HG02588 (cell line): Measurements from ENCODE around the gene OR4E1.
"Not testable (repeated sequence)": the region's sequence is repeated elsewhere in the genome, so short reads cannot be mapped to it uniquely, and the experiment has no call there.

Source experiments
- ATAC-seq: cut with Tn5 transposase; IDR thresholded peaks from one replicate; pipeline ENCODE4 v1.9.1; 2021; ENCODE audit warnings: mild to moderate bottlenecking, moderate library complexity; ENCODE audit not compliant: unreplicated experiment

Gene OR4E1

GRCh38 chr14:21653331-21653885 is 20.2 kb downstream of the OR4E1 start, which contains the start of gene OR4E2:
Gene OR4E2, plus strand, starts transcription at chr14:21653835. Its CDS starts 11,248 bp downstream, at chr14:21665083.
- ATAC-seq, result no peak

GRCh38 chr14:21652209-21652808 is 21.3 kb downstream of the OR4E1 start:
- no peak for ATAC-seq

GRCh38 chr14:21647380-21647779 is 26.2 kb downstream of the OR4E1 start:
- ATAC-seq, result no peak

- no peak for ATAC-seq
Measured at GRCh38 chr14:21643407-21643806, 30.2 kb downstream of the OR4E1 start.

- no peak for ATAC-seq
Measured at GRCh38 chr14:21642683-21643082, 30.9 kb downstream of the OR4E1 start.

- no peak for ATAC-seq
Measured at GRCh38 chr14:21634840-21635239, 38.8 kb downstream of the OR4E1 start, which contains the start of gene OR10G2. Gene OR10G2, minus strand, starts transcription at chr14:21634940. Its CDS starts 98 bp downstream, at chr14:21634842.

- no peak for ATAC-seq
Measured at GRCh38 chr14:21631084-21631483, 42.5 kb downstream of the OR4E1 start.

GRCh38 chr14:21630503-21630902 is 43.1 kb downstream of the OR4E1 start:
- ATAC-seq, result not testable (repeated sequence)

GRCh38 chr14:21626491-21627230 is 47.0 kb downstream of the OR4E1 start:
- no peak for ATAC-seq
